B cell (primary cell): ENCODE measurements around the gene ARHGAP27. TPM values are rescaled to one million over a fixed set of nuclear protein-coding genes. Genes with fewer than 3 reads are reported as not detected.

Experiments
- ATAC-seq: fragments of 200-7000 bp; cut with Tn5 transposase; one replicate; pipeline ENCODE4 v1.10.0; 2021; ENCODE audit warnings: low read depth, mild to moderate bottlenecking, moderate number of reproducible peaks, moderate library complexity
- CTCF ChIA-PET: fragments of 350-600 bp; sonication (Branson Sonifier 250); formaldehyde crosslinking; loops from one replicate; lab custom pipeline; 2021; ENCODE audit warnings: antibody characterized with exemption, inconsistent platforms; lab: Charles Lee
- POLR2A ChIA-PET: fragments of 350-600 bp; sonication (Branson Sonifier 250); formaldehyde crosslinking; loops from one replicate; lab custom pipeline; 2021; ENCODE audit warnings: antibody characterized with exemption; lab: Charles Lee
- DNase-seq: peaks from one replicate; pipeline ENCODE4 v3.0.0; 2013
- H2AFZ ChIP-seq: 2 replicates; pipeline ENCODE4 v1.6.1; 2012; ENCODE audit warnings: mild to moderate bottlenecking, low read depth, low read length; ENCODE audit not compliant: insufficient read depth, poor library complexity, severe bottlenecking
- H3K27ac ChIP-seq, 2 donors: 1 replicate in 1 of 2; 2 replicates in 1 of 2; pipeline ENCODE4 v1.5.1; 2012 to 2013; ENCODE audit warnings: low read length in 2 of 2, mild to moderate bottlenecking in 2 of 2, moderate library complexity in 1 of 2
- H3K27me3 ChIP-seq, 4 experiments: fragments of 200-600 bp in 1 of 4; sonication (generic) in 1 of 4; replicated peaks in 1 of 4; 1 replicate in 2 of 4; 2 replicates in 2 of 4; pipeline versions ENCODE4 v1.6.1 to v1.7.0; 2013 to 2016; ENCODE audit warnings: low read length in 3 of 4, mild to moderate bottlenecking in 2 of 4, mixed read lengths in 1 of 4, moderate library complexity in 1 of 4; ENCODE audit not compliant: insufficient read depth in 4 of 4, control insufficient read depth in 3 of 4; ENCODE audit errors: control extremely low read depth in 1 of 4
- H3K36me3 ChIP-seq, 2 experiments: replicated peaks in 1 of 2; 1 replicate in 1 of 2; 2 replicates in 1 of 2; pipeline versions ENCODE4 v1.6.1 to v1.7.1; 2013; ENCODE audit warnings: low read length in 1 of 2; ENCODE audit not compliant: insufficient read depth in 2 of 2, control insufficient read depth in 1 of 2; ENCODE audit errors: control extremely low read depth in 1 of 2, extremely low read depth in 1 of 2
- H3K4me1 ChIP-seq, 2 donors: fragments of 200-600 bp in 1 of 2; sonication (generic) in 1 of 2; 1 replicate in 1 of 2; 2 replicates in 1 of 2; pipeline versions ENCODE4 v1.5.1 to v1.6.1; 2013 to 2017; ENCODE audit warnings: low read length in 2 of 2; ENCODE audit not compliant: control insufficient read depth in 2 of 2, insufficient read depth in 2 of 2
- H3K4me2 ChIP-seq: replicated peaks from 2 replicates; pipeline ENCODE3; 2012; ENCODE audit warnings: mild to moderate bottlenecking, low read depth, low read length; ENCODE audit not compliant: poor library complexity, severe bottlenecking
- H3K4me3 ChIP-seq, 5 experiments: fragments of 200-600 bp in 1 of 5; sonication (generic) in 1 of 5; 1 replicate in 3 of 5; 2 replicates in 2 of 5; pipeline versions ENCODE4 v1.5.1 to v1.7.0; 2011 to 2016; ENCODE audit warnings: low read length in 4 of 5, mild to moderate bottlenecking in 4 of 5, low read depth in 2 of 5, control low read depth in 1 of 5, moderate library complexity in 1 of 5; ENCODE audit not compliant: insufficient read depth in 1 of 5; ENCODE audit errors: control extremely low read depth in 1 of 5, extremely low read depth in 1 of 5
- H3K79me2 ChIP-seq: fragments of 200-600 bp; sonication (generic); one replicate; pipeline ENCODE4 v1.6.0; 2016; ENCODE audit warnings: low read length; ENCODE audit not compliant: control insufficient read depth, insufficient read depth
- H3K9ac ChIP-seq: fragments of 200-600 bp; sonication (generic); 2 replicates; pipeline ENCODE4 v1.6.1; 2017; ENCODE audit warnings: mild to moderate bottlenecking, low read length, moderate library complexity
- H3K9me3 ChIP-seq, 3 donors: one replicate each; pipeline versions ENCODE4 v1.6.1 to v1.7.1; 2013; ENCODE audit warnings: low read length in 2 of 3; ENCODE audit not compliant: control insufficient read depth in 2 of 3, insufficient read depth in 1 of 3; ENCODE audit errors: control extremely low read depth in 1 of 3
- H4K20me1 ChIP-seq: 2 replicates; pipeline ENCODE4 v1.6.0; 2012; ENCODE audit warnings: mild to moderate bottlenecking, low read length; ENCODE audit not compliant: insufficient read depth, control insufficient read depth, poor library complexity, severe bottlenecking
- H3K27ac Mint-ChIP-seq: one replicate; pipeline ENCODE4 v1.8.0; 2021; ENCODE audit warnings: mixed read lengths
- H3K27me3 Mint-ChIP-seq: one replicate; pipeline ENCODE4 v1.8.0; 2021; ENCODE audit warnings: mixed read lengths
- H3K4me1 Mint-ChIP-seq: one replicate; pipeline ENCODE4 v1.8.0; 2021; ENCODE audit warnings: mixed read lengths
- H3K4me3 Mint-ChIP-seq: one replicate; pipeline ENCODE4 v1.8.0; 2021; ENCODE audit warnings: mixed read lengths
- H3K9me3 Mint-ChIP-seq: one replicate; pipeline ENCODE4 v1.8.0; 2022; ENCODE audit warnings: mixed read lengths; ENCODE audit not compliant: insufficient read depth
- EZH2 ChIP-seq: IDR thresholded peaks from 2 replicates; pipeline ENCODE4 v1.6.1; 2012; ENCODE audit warnings: borderline replicate concordance, low read depth, mild to moderate bottlenecking, moderate library complexity, low read length; ENCODE audit not compliant: insufficient read depth, poor library complexity, severe bottlenecking
- WGBS: methylation state at CpG from one replicate; pipeline ENCODE4 v1.1.5; 2013; ENCODE audit warnings: missing lambda C conversion rate; ENCODE audit not compliant: insufficient coverage; 5-methylcytosine and 5-hydroxymethylcytosine counted together
- intact Hi-C: fragments of 100-400 bp; cut with micrococcal nuclease; formaldehyde crosslinking; loops from one replicate; pipeline ENCODE4 v1.10.0; 2022
- polyA plus RNA-seq: library from polyadenylated mRNA; depleted of rRNA; stranded (reverse); fragments of >200 nt; gene quantifications from 2 replicates; pipeline ENCODE4 v1.2.3, GENCODE V29; 2012
- total RNA-seq, 2 donors: library from RNA; stranded (reverse); fragments of 120-200 nt in 1 of 2; gene quantifications; 1 replicate in 1 of 2; 2 replicates in 1 of 2; pipeline versions ENCODE4 v1.2.3 to v1.2.4, GENCODE V29; 2013 to 2022
- TF ChIP-seq, protein P1 (sequence below): fragments of 200-600 bp; IDR thresholded peaks from one replicate; pipeline ENCODE4 v1.8.0; 2022; ENCODE audit warnings: antibody characterized with exemption, mild to moderate bottlenecking

ARHGAP27 gene
- total and polyA plus RNA-seq, 2 donors (not counting 1 experiment from before 2014, with no cell fraction given) = 159 to 227 TPM

DNA sequence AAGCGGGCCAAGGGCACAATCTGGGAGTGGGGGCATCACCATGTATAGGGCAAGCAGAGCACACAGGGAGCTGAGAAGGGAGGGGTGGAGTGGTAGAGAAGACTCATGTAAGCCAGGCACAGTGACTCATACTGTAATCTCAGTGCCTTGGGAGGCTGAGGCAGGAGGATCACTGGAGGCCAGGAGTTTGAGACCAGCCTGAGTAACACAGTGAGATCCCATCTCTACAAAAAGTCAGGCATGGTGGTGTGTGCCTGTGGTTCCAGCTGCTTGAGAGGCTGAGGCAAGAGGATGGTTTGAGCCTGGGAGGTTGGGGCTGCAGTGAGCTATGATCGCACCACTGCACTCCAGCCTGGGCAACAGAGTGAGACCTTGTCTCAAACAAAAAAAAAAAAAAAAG lies 40.8 kb downstream of the ARHGAP27 start:
- H3K4me2 ChIP-seq = no peak overlapping the region
- peaks cover 0 to 5% (median 0%) of the 10 kb centered on the region in 3 donors for H3K9me3 ChIP-seq
- WGBS = 100% methylated on average over 1 of the region's 2 CpGs
- no peaks in the 10 kb centered on the region for H3K4me1 ChIP-seq
- intact Hi-C loops = no loop called here
- ATAC-seq (no peak), DNase-seq (no peak)
- TF ChIP-seq EZH2 = no peak
- TF ChIP-seq, protein P1, sequence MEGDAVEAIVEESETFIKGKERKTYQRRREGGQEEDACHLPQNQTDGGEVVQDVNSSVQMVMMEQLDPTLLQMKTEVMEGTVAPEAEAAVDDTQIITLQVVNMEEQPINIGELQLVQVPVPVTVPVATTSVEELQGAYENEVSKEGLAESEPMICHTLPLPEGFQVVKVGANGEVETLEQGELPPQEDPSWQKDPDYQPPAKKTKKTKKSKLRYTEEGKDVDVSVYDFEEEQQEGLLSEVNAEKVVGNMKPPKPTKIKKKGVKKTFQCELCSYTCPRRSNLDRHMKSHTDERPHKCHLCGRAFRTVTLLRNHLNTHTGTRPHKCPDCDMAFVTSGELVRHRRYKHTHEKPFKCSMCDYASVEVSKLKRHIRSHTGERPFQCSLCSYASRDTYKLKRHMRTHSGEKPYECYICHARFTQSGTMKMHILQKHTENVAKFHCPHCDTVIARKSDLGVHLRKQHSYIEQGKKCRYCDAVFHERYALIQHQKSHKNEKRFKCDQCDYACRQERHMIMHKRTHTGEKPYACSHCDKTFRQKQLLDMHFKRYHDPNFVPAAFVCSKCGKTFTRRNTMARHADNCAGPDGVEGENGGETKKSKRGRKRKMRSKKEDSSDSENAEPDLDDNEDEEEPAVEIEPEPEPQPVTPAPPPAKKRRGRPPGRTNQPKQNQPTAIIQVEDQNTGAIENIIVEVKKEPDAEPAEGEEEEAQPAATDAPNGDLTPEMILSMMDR = no peak
- H2AFZ ChIP-seq = no peak overlapping the region
- ChIA-PET POLR2A (interaction anchor here (0.7 to 1.6 kb wide), 2 partner anchors 114 to 144 kb away, joined by 3 to 4 read pairs; no protein-coding TSS in a partner anchor), CTCF (interaction anchor here (0.6 to 18.7 kb wide), 9 partner anchors 8 to 441 kb away, joined by 3 to 520 read pairs (median 4); no protein-coding TSS in a partner anchor)
- no peak overlapping the region for H3K4me3 Mint-ChIP-seq
- H3K79me2 ChIP-seq = no peaks in the 10 kb centered on the region
- no peak overlapping the region for H3K9ac ChIP-seq
- peaks cover 2% of the 10 kb centered on the region for H3K4me1 Mint-ChIP-seq
- H3K27me3 Mint-ChIP-seq = peaks cover 16% of the 10 kb centered on the region
- H3K27ac ChIP-seq = no peak overlapping the region
- H3K27ac Mint-ChIP-seq = no peak overlapping the region
- peaks cover 21% of the 10 kb centered on the region for H4K20me1 ChIP-seq
- no peak overlapping the region for H3K4me3 ChIP-seq
- H3K27me3 ChIP-seq = peaks cover 0 to 12% (median 2%) of the 10 kb centered on the region in 4 experiments
- H3K9me3 Mint-ChIP-seq = no peaks in the 10 kb centered on the region
- H3K36me3 ChIP-seq = peaks cover 0 to 31% of the 10 kb centered on the region in 2 experiments

DNA sequence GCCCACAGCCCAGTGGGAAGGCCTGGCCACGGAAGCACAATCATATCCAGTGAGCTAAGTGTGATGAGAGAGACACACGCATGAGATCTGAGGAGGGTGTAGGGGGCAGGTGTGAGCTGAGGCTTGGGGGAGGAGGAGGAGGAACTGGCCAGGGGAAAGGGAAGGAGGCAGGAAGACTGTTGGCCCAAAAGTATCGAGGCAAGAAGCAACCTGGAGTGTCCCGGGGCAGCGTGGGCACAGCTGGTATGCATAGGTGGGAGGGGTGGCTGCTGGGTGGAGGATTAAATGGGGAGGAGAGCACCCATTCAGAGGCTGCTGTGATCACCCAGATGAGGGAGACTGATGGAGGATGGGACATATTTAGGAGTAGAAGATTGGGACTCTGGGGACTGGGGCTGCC lies 41.4 kb downstream of the ARHGAP27 start:
- Histone ChIP-seq H3K27ac (no peak overlapping the region), H3K79me2 (no peaks in the 10 kb centered on the region), H3K9ac (no peak overlapping the region), H3K9me3 (peaks cover 0 to 5% (median 0%) of the 10 kb centered on the region in 3 donors), H2AFZ (no peak overlapping the region), H3K4me1 (no peaks in the 10 kb centered on the region), H3K4me3 (no peak overlapping the region), H4K20me1 (peaks cover 16% of the 10 kb centered on the region), H3K4me2 (no peak overlapping the region), H3K27me3 (peaks cover 0 to 12% (median 2%) of the 10 kb centered on the region in 4 experiments), H3K36me3 (peaks cover 0 to 27% of the 10 kb centered on the region in 2 experiments)
- POLR2A ChIA-PET = interaction anchor here (0.7 kb wide), 1 partner anchor 174 kb away, joined by 3 read pairs; no protein-coding TSS in a partner anchor
- Mint-ChIP-seq H3K4me1 (peaks cover 2% of the 10 kb centered on the region), H3K4me3 (no peak overlapping the region), H3K27ac (no peak overlapping the region), H3K9me3 (no peaks in the 10 kb centered on the region), H3K27me3 (peaks cover 16% of the 10 kb centered on the region)
- ATAC-seq (no peak), DNase-seq (no peak)
- TF ChIP-seq EZH2 = no peak
- TF ChIP-seq, protein P1 = no peak
- CTCF ChIA-PET = interaction anchor here (0.6 to 18.7 kb wide), 9 partner anchors 8 to 1166 kb away, joined by 3 to 520 read pairs (median 4); no protein-coding TSS in a partner anchor
- intact Hi-C loops = no loop called here
- 15% methylated on average over 5 of the region's 5 CpGs for WGBS
